Measurements from ENCODE around the gene ANXA3. TPM values are rescaled to one million over a fixed set of nuclear protein-coding genes. Genes with fewer than 3 reads are reported as not detected.

The ANXA3 gene
- total RNA-seq, 1 experiment from 2014 or later: 263 TPM

DNA sequence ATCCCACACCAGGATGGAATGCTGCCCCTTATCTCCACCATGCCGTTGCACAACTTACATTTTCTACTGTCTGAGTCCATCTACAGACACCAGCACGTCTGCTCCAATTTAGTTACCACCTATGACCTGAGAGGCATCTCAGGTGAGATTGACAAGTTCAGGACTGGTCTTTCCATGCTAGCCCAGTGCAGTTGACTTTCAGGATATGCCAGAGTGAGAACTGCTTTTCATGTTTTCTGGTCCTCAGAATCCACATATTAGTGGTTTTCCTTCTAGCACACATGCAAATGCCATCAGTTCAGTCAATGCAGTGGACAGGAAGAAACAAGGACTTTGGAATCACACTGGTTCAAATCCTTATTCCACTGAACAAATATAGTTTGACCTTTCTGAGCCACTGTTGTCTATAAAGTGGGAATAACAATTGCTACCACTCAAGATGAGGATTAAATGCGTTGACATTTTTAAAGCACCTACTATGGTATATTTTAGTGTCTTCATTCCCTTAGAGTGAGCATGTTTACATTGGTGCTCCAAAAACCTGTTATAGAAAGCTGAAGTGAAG lies 38.1 kb upstream of the ANXA3 start:
- no peaks in the 10 kb centered on the region for H3F3A ChIP-seq (ENCODE audit: low read length, unreplicated experiment)
- no peak for DNase-seq
- H2AFZ ChIP-seq (ENCODE audit: low read length): no peak overlapping the region
- no peaks in the 10 kb centered on the region; the same call in 1 of the 2 replicates for H3K36me3 ChIP-seq (ENCODE audit: low read depth, low read length)
- no peaks in the 10 kb centered on the region for H3K9me3 ChIP-seq (ENCODE audit: low read length)
- TF ChIP-seq EZH2 (IDR thresholded peaks at IDR 0.05; ENCODE audit: low read length, unreplicated experiment) (no peak), EZH2phosphoT487 (IDR thresholded peaks at IDR 0.05; ENCODE audit: borderline replicate concordance, low read length) (no peak)
- TF ChIP-seq, protein P1, sequence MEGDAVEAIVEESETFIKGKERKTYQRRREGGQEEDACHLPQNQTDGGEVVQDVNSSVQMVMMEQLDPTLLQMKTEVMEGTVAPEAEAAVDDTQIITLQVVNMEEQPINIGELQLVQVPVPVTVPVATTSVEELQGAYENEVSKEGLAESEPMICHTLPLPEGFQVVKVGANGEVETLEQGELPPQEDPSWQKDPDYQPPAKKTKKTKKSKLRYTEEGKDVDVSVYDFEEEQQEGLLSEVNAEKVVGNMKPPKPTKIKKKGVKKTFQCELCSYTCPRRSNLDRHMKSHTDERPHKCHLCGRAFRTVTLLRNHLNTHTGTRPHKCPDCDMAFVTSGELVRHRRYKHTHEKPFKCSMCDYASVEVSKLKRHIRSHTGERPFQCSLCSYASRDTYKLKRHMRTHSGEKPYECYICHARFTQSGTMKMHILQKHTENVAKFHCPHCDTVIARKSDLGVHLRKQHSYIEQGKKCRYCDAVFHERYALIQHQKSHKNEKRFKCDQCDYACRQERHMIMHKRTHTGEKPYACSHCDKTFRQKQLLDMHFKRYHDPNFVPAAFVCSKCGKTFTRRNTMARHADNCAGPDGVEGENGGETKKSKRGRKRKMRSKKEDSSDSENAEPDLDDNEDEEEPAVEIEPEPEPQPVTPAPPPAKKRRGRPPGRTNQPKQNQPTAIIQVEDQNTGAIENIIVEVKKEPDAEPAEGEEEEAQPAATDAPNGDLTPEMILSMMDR (conservative IDR thresholded peaks at IDR 0.05; ENCODE audit: low read depth, low read length): no peak
- ATAC-seq: no peak
- H3K4me2 ChIP-seq (ENCODE audit: low read length): no peak overlapping the region
- no peaks in the 10 kb centered on the region for H4K20me1 ChIP-seq (ENCODE audit: low read length)
- no TSS peak for BruUV-seq (replicated peaks)
- CTCF ChIA-PET: no interaction called here
- H3K4me3 ChIP-seq (ENCODE audit: low read length): no peak overlapping the region
- no peaks in the 10 kb centered on the region for H3K79me2 ChIP-seq (ENCODE audit: low read length)
- no peaks in the 10 kb centered on the region for H3K27me3 ChIP-seq (ENCODE audit: low read length)
- H3K9ac ChIP-seq (ENCODE audit: low read length): no peak overlapping the region
- H3K27ac ChIP-seq (ENCODE audit: low read length): no peak overlapping the region
- intact Hi-C loops (cut with micrococcal nuclease): no loop called here
- H3K9me2 ChIP-seq (replicated peaks; ENCODE audit: low read length): no peaks in the 10 kb centered on the region
- H3K4me1 ChIP-seq (ENCODE audit: insufficient read depth, low read length): no peaks in the 10 kb centered on the region
- POLR2A ChIA-PET (ENCODE audit: unreplicated experiment): interaction anchor here (0.6 kb wide), 1 partner anchor 571 kb away, joined by 4 read pairs; no protein-coding TSS in a partner anchor

DNA sequence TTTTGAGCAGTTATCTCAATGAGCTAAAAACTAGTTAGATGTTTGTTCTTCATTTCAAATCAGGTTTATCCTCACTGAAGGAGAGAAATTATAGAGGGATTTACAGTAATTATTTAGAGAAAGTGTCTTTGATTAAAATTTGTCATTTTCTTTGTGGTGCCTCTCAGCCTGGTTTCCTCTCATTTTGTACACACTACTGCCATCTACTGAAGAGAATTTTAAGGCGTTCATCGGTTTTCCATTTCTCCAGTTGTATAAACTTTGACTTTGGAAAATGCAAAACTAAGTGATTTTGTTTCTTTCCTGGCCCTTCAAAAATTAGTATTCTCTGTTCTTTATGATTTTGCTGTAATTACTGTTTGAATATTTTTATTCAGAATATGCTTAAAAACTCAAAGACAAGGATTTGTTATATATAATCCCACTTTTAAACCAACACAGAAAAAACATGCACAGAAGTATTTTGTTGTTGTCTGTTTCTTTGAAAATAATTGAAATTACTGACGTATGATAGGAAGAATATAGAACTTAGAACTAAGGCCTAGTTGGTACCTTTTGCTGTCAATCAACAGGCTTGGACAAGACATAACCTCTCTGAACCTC lies 34.4 kb upstream of the ANXA3 start:
- no peaks in the 10 kb centered on the region; the same call in 1 of the 2 replicates for H3K36me3 ChIP-seq (ENCODE audit: low read depth, low read length)
- ATAC-seq: no peak; the same call in 1 of the 2 replicates
- no peak overlapping the region for H3K27ac ChIP-seq (ENCODE audit: low read length)
- H3K4me2 ChIP-seq (ENCODE audit: low read length): no peak overlapping the region
- H3K4me3 ChIP-seq (ENCODE audit: low read length): no peak overlapping the region
- no peak overlapping the region for H3K9ac ChIP-seq (ENCODE audit: low read length)
- no TSS peak for BruUV-seq (replicated peaks)
- POLR2A ChIA-PET (ENCODE audit: unreplicated experiment): no interaction called here
- intact Hi-C loops (cut with micrococcal nuclease): loop anchor here (1.0 to 2.0 kb wide), 3 partner anchors 458 to 558 kb away; no protein-coding TSS in a partner anchor
- DNase-seq: peak; percentile 61
- no peaks in the 10 kb centered on the region for H3K27me3 ChIP-seq (ENCODE audit: low read length)
- 0 out of 2 replicates have a peak overlapping the region, but pooled peaks have one; percentile 22 for H2AFZ ChIP-seq (ENCODE audit: low read length)
- CTCF ChIA-PET: no interaction called here
- no peaks in the 10 kb centered on the region for H4K20me1 ChIP-seq (ENCODE audit: low read length)
- no peaks in the 10 kb centered on the region for H3K4me1 ChIP-seq (ENCODE audit: insufficient read depth, low read length)
- no peaks in the 10 kb centered on the region for H3F3A ChIP-seq (ENCODE audit: low read length, unreplicated experiment)
- H3K9me3 ChIP-seq (ENCODE audit: low read length): no peaks in the 10 kb centered on the region
- no peaks in the 10 kb centered on the region for H3K9me2 ChIP-seq (replicated peaks; ENCODE audit: low read length)
- H3K79me2 ChIP-seq (ENCODE audit: low read length): no peaks in the 10 kb centered on the region
- TF ChIP-seq, protein P1 (conservative IDR thresholded peaks at IDR 0.05; ENCODE audit: low read depth, low read length): peak; percentile 70
- TF ChIP-seq EZH2phosphoT487 (IDR thresholded peaks at IDR 0.05; ENCODE audit: borderline replicate concordance, low read length) (no peak), EZH2 (IDR thresholded peaks at IDR 0.05; ENCODE audit: low read length, unreplicated experiment) (no peak)

DNA sequence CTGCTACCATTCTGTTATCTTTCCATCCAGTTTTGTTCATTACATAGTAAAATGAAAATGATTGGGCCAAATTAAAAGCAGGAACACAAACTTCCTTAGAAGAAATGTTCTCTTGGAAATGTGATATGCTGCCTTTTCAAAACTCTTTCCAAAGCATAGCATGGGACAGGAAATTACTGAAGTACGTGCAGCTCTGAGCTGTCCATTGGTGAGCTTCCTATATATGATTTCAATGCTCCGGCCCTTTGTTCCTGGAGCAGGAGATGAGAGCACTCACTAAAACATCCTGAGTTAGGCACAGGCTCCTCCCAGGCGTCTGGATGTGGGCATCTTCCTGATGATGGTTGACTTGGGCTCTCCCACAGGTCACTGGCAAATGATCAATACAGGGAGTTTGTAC lies 33.0 kb upstream of the ANXA3 start:
- ChIA-PET POLR2A (ENCODE audit: unreplicated experiment) (interaction anchor here (0.6 kb wide), 1 partner anchor 130 kb away, joined by 3 read pairs; no protein-coding TSS in a partner anchor), CTCF (no interaction called here)
- no peak for TF ChIP-seq EZH2 (IDR thresholded peaks at IDR 0.05; ENCODE audit: low read length, unreplicated experiment)
- TF ChIP-seq, protein P1 (conservative IDR thresholded peaks at IDR 0.05; ENCODE audit: low read depth, low read length): no peak
- TF ChIP-seq EZH2phosphoT487 (IDR thresholded peaks at IDR 0.05; ENCODE audit: borderline replicate concordance, low read length): no peak
- Histone ChIP-seq H3K9me2 (replicated peaks; ENCODE audit: low read length) (no peaks in the 10 kb centered on the region), H3K27ac (ENCODE audit: low read length) (no peak overlapping the region), H3K27me3 (ENCODE audit: low read length) (no peaks in the 10 kb centered on the region), H3K4me1 (ENCODE audit: insufficient read depth, low read length) (no peaks in the 10 kb centered on the region), H3K79me2 (ENCODE audit: low read length) (no peaks in the 10 kb centered on the region), H2AFZ (ENCODE audit: low read length) (no peak overlapping the region), H3F3A (ENCODE audit: low read length, unreplicated experiment) (no peaks in the 10 kb centered on the region), H3K9me3 (ENCODE audit: low read length) (no peaks in the 10 kb centered on the region), H3K4me2 (ENCODE audit: low read length) (no peak overlapping the region), H4K20me1 (ENCODE audit: low read length) (no peaks in the 10 kb centered on the region), H3K4me3 (ENCODE audit: low read length) (no peak overlapping the region), H3K9ac (ENCODE audit: low read length) (no peak overlapping the region), H3K36me3 (ENCODE audit: low read depth, low read length) (no peaks in the 10 kb centered on the region; the same call in 1 of the 2 replicates)
- ATAC-seq: no peak
- intact Hi-C loops (cut with micrococcal nuclease): no loop called here
- no TSS peak for BruUV-seq (replicated peaks)
- DNase-seq: no peak
